Duodenal mucosa (tissue), 2 donors: Measurements from ENCODE around the gene PARM1.

Source experiments
- H3K27ac ChIP-seq: one replicate; pipeline ENCODE4 v1.7.0; 2013; ENCODE audit warnings: low read depth, low read length
- H3K27me3 ChIP-seq, 2 donors: one replicate each; pipeline ENCODE4 v1.7.0; 2013; ENCODE audit warnings: low read length in 2 of 2, control low read depth in 1 of 2; ENCODE audit not compliant: insufficient read depth in 2 of 2, control insufficient read depth in 1 of 2
- H3K36me3 ChIP-seq, 2 donors: one replicate each; pipeline ENCODE4 v1.7.0; 2013; ENCODE audit warnings: low read length in 2 of 2, control low read depth in 1 of 2; ENCODE audit not compliant: insufficient read depth in 2 of 2, control insufficient read depth in 1 of 2
- H3K4me1 ChIP-seq, 2 donors: one replicate each; pipeline ENCODE4 v1.7.0; 2013; ENCODE audit warnings: low read length in 2 of 2, control low read depth in 1 of 2; ENCODE audit not compliant: insufficient read depth in 2 of 2, control insufficient read depth in 1 of 2
- H3K4me3 ChIP-seq, 2 donors: one replicate each; pipeline ENCODE4 v1.7.0; 2013; ENCODE audit warnings: low read length in 2 of 2, low read depth in 1 of 2
- H3K9ac ChIP-seq, 2 donors: one replicate each; pipeline ENCODE4 v1.7.0; 2013; ENCODE audit warnings: low read length in 2 of 2, low read depth in 1 of 2
- H3K9me3 ChIP-seq, 2 donors: one replicate each; pipeline ENCODE4 v1.7.0; 2013; ENCODE audit warnings: low read length in 2 of 2, control low read depth in 1 of 2; ENCODE audit not compliant: control insufficient read depth in 1 of 2

PARM1 gene

GRCh38 chr4:74932832-74933561, at the start of gene PARM1:
PARM1 (plus strand) TSS chr4:74933116; CDS start chr4:74933328, 212 bp downstream.
- H3K9me3 ChIP-seq: no peaks in the 10 kb centered on the region
- H3K36me3 ChIP-seq: no peaks in the 10 kb centered on the region
- peak within 1 kb of the TSS; percentile 74 to 77 for H3K4me3 ChIP-seq
- peaks cover 32 to 48% of the 10 kb centered on the region in 2 donors for H3K27me3 ChIP-seq
- H3K4me1 ChIP-seq: peaks cover 8 to 17% of the 10 kb centered on the region in 2 donors
- peak within 1 kb of the TSS; percentile 54 for H3K27ac ChIP-seq
- peak within 1 kb of the TSS; percentile 10 to 63 for H3K9ac ChIP-seq

DNA sequence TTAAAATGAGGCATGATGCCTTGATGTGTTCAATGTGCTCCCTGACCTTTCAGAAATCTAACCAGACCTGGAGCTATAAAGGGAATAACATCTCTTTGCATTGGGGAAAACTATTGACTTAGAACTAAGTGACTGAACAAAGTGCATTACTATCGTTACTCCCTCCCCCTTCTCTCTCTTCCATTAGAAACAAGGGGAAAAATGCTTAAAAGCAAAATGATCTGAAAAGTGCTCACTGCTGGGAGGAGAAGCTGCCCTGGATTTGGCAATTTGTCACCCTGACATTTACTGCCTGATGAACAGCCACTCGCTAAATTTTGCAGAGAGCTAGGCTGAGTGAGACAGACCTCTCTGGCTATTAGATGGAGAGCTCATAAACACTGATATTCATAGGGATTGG, 48.6 kb upstream of the PARM1 start:
- no peaks in the 10 kb centered on the region for H3K36me3 ChIP-seq
- no peak overlapping the region for H3K9ac ChIP-seq
- H3K4me1 ChIP-seq: no peaks in the 10 kb centered on the region
- H3K9me3 ChIP-seq: no peaks in the 10 kb centered on the region
- H3K4me3 ChIP-seq: no peak overlapping the region
- H3K27me3 ChIP-seq: peaks cover 0 to 3% of the 10 kb centered on the region in 2 donors
- H3K27ac ChIP-seq: no peak overlapping the region

DNA sequence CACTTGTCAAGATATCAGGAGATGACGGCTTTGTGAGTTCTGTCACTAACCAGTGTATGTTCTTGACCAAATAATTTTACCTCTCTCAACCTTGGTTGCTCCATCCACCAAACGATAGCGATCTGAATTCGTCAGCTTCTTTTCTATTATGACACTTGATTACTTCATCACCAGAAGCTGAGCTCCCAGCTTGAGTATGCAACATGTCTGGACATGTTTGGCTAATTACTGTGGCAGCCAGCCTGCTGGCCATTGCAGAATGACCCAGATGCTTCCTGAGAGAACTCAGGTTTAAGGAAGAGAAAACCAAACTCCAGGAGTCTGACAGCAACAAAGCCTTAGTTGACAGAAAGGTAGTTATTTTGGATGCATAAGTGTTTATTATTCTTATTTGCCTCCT, 46.4 kb upstream of the PARM1 start:
- no peaks in the 10 kb centered on the region for H3K9me3 ChIP-seq
- H3K36me3 ChIP-seq: no peaks in the 10 kb centered on the region
- no peaks in the 10 kb centered on the region for H3K4me1 ChIP-seq
- peaks cover 0 to 3% of the 10 kb centered on the region in 2 donors for H3K27me3 ChIP-seq
- no peak overlapping the region for H3K4me3 ChIP-seq
- H3K27ac ChIP-seq: no peak overlapping the region
- H3K9ac ChIP-seq: no peak overlapping the region

- Histone ChIP-seq H3K9ac (no peak overlapping the region), H3K4me1 (peaks cover 0 to 4% of the 10 kb centered on the region in 2 donors), H3K27ac (no peak overlapping the region), H3K9me3 (no peaks in the 10 kb centered on the region), H3K4me3 (no peak overlapping the region), H3K27me3 (no peaks in the 10 kb centered on the region), H3K36me3 (no peaks in the 10 kb centered on the region)
These were observed 42.6 kb upstream of the PARM1 start for GRCh38 chr4:74890341-74890740.

GRCh38 chr4:74891037-74891436, 41.9 kb upstream of the PARM1 start:
- Histone ChIP-seq H3K27me3 (no peaks in the 10 kb centered on the region), H3K9ac (no peak overlapping the region), H3K4me1 (peaks cover 0 to 4% of the 10 kb centered on the region in 2 donors), H3K9me3 (no peaks in the 10 kb centered on the region), H3K27ac (no peak overlapping the region), H3K4me3 (no peak overlapping the region), H3K36me3 (no peaks in the 10 kb centered on the region)

GRCh38 chr4:74893171-74893570, 39.7 kb upstream of the PARM1 start:
- Histone ChIP-seq H3K9ac (no peak overlapping the region), H3K36me3 (no peaks in the 10 kb centered on the region), H3K27ac (no peak overlapping the region), H3K4me3 (peak overlapping the region; percentile 11 to 19), H3K9me3 (no peaks in the 10 kb centered on the region), H3K4me1 (peaks cover 0 to 11% of the 10 kb centered on the region in 2 donors), H3K27me3 (no peaks in the 10 kb centered on the region)

- Histone ChIP-seq H3K4me1 (peaks cover 0 to 11% of the 10 kb centered on the region in 2 donors), H3K9me3 (no peaks in the 10 kb centered on the region), H3K27ac (no peak overlapping the region), H3K27me3 (no peaks in the 10 kb centered on the region), H3K4me3 (no peak overlapping the region), H3K36me3 (no peaks in the 10 kb centered on the region), H3K9ac (no peak overlapping the region)
These were observed 36.3 kb upstream of the PARM1 start for GRCh38 chr4:74896595-74896994.

DNA sequence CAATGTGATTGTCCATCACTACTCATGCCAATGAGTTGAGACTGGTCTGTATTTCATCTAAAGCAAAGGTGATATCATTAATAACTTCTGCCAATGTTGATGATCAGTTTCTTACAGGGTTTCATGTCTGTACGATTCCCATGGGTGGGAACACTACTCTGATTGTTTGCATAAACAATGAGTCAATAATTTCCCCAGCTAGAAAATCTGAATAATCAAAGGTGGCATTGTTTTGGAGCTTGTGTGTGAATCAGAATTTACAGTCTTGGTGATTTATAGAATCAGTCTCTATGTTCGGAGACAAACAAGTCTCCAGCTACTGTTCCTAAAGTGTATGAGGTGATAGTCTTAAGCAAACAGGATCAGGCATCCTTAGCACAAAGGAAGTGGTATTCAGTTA, 35.5 kb upstream of the PARM1 start:
- no peaks in the 10 kb centered on the region for H3K27me3 ChIP-seq
- H3K9ac ChIP-seq: no peak overlapping the region
- peaks cover 0 to 11% of the 10 kb centered on the region in 2 donors for H3K4me1 ChIP-seq
- no peak overlapping the region for H3K27ac ChIP-seq
- no peak overlapping the region for H3K4me3 ChIP-seq
- H3K36me3 ChIP-seq: no peaks in the 10 kb centered on the region
- no peaks in the 10 kb centered on the region for H3K9me3 ChIP-seq

- H3K9ac ChIP-seq: no peak overlapping the region
- H3K4me3 ChIP-seq: no peak overlapping the region
- no peaks in the 10 kb centered on the region for H3K36me3 ChIP-seq
These were observed 32.1 kb upstream of the PARM1 start for GRCh38 chr4:74900862-74901261.

DNA sequence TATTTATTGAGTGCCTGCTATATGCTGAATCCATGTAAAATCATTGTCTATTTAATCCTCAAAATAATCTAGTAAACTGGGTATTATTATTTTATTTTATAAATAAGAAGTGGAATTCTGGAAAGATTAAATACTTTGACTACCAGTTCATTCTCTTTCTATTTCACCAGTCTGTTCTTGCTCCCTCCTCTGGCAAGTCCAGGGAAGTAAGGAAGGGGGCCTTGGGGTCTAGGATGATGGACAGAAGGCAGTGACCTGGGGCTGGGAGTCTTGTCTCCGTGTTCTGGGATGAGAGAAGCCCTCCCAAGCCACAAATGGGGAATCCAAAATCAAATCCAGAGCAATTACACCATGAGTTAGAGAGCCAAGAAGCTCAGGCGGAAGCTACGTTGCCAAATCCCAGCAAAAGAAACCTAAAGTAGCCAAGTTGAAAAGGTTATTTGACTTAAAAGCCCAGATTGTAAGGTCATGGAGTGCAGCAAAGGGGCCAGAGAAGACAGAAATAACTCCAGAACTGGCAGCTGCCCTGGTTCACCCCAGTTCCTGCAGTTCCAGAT, 28.3 kb upstream of the PARM1 start:
- peaks cover 0 to 5% of the 10 kb centered on the region in 2 donors for H3K27me3 ChIP-seq

More at GRCh38 chr4:74900862-74901261, 32.1 kb upstream of the PARM1 start:
- Histone ChIP-seq H3K9me3 (no peaks in the 10 kb centered on the region), H3K4me1 (peaks cover 0 to 7% of the 10 kb centered on the region in 2 donors), H3K27me3 (no peaks in the 10 kb centered on the region), H3K27ac (no peak overlapping the region)

More for the DNA sequence above, 28.3 kb upstream of the PARM1 start:
- Histone ChIP-seq H3K4me1 (no peaks in the 10 kb centered on the region), H3K27ac (no peak overlapping the region), H3K36me3 (no peaks in the 10 kb centered on the region), H3K4me3 (no peak overlapping the region), H3K9ac (no peak overlapping the region), H3K9me3 (no peaks in the 10 kb centered on the region)
